ENCODE results near the gene COL27A1. TPM values are rescaled to one million over a fixed set of nuclear protein-coding genes. Genes with fewer than 3 reads are reported as not detected.

The COL27A1 gene
- total RNA-seq, 2 experiments from 2014 or later = 8.9 to 9.1 TPM

DNA sequence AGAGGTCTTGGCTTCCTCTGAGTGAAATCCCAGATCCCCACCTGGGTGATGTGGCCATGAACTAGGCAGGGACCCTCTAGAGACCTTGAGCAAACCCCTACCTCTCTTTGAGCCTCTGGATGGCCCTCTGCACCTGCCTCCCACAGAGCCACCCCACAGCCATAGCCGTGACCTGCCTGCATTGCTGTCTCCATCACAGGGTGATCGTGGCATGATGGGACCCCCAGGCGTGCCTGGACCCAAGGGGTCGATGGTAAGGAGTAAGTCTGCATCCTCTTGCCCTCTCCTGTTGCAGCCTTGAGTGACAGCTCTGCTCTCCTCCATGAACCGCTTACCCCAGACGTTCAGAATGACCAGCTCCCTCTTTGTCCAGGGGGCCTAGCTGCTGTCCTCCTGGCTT lies 97.1 kb downstream of the COL27A1 start:
- no peak for DNase-seq
- no peaks in the 10 kb centered on the region for H3K36me3 Mint-ChIP-seq (ENCODE audit: low read depth)
- ChIA-PET POLR2A (no interaction called here), CTCF (interaction anchor here (1.0 kb wide), 1 partner anchor 194 kb away, joined by 3 read pairs; no protein-coding TSS in a partner anchor)
- H3K4me3 Mint-ChIP-seq = no peak overlapping the region
- no peaks in the 10 kb centered on the region for H3K4me1 Mint-ChIP-seq
- no peak overlapping the region for H3K27ac Mint-ChIP-seq
- H3K27me3 Mint-ChIP-seq = no peaks in the 10 kb centered on the region
- no peak for ATAC-seq
- H3K9me3 Mint-ChIP-seq (ENCODE audit: low read depth) = no peaks in the 10 kb centered on the region
- intact Hi-C loops (cut with DNase I, micrococcal nuclease) = no loop called here

DNA sequence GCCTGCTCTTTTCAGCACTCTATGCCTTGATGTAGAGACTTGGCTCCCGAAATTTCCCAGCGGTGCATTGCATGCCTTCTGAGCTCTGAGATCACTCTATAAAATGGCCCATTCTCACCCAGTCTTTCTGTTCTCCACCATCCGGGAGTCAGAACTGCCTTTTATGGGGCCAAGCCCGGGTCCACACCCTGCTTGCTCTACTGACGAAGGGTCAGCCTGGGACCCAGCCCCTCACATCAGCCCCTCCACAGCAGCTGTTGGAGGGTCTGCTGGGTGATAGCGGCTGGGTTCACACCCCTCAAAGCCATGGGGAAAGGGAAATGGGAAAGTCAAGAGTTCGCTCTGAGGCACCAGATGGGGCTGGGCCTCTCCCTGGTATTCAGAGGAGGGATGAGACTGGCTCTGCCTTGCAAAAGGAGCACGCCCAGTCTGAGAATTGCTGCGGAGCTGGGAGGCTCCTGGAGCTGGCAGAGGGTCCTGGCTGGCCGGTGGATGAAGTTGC lies 101.5 kb downstream of the COL27A1 start:
- no peak overlapping the region for H3K4me3 Mint-ChIP-seq
- H3K9me3 Mint-ChIP-seq (ENCODE audit: low read depth) = no peaks in the 10 kb centered on the region
- ATAC-seq (no peak), DNase-seq (no peak)
- ChIA-PET POLR2A (no interaction called here), CTCF (interaction anchor here (0.7 to 1.0 kb wide), 2 partner anchors 70 to 102 kb away, joined by 3 to 4 read pairs; no protein-coding TSS in a partner anchor)
- H3K4me1 Mint-ChIP-seq = no peaks in the 10 kb centered on the region
- no peaks in the 10 kb centered on the region for H3K36me3 Mint-ChIP-seq (ENCODE audit: low read depth)
- no peaks in the 10 kb centered on the region for H3K27me3 Mint-ChIP-seq
- no peak overlapping the region for H3K27ac Mint-ChIP-seq
- intact Hi-C loops (cut with DNase I, micrococcal nuclease) = no loop called here

DNA sequence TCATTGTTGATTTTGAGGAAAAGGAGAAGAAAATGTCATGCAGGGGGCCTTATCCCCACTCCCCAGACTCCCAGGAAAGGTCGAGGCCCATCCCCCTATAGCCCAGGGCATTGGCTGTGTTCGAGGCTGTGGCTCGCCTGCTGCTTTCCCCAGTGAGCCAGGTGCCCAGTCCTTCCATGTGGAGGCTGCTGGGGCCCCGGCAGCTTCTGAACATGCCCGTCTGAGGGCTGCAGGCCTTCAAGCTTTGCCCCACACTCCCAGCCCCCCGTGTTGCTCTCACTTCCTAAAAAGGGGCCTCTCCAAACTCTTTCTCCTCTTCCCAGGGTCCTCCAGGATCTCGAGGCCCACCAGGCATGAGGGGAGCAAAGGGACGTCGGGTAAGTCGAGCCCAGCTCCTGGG lies 102.9 kb downstream of the COL27A1 start:
- intact Hi-C loops (cut with DNase I, micrococcal nuclease) = no loop called here
- no peaks in the 10 kb centered on the region for H3K36me3 Mint-ChIP-seq (ENCODE audit: low read depth)
- no peak overlapping the region for H3K27ac Mint-ChIP-seq
- H3K4me1 Mint-ChIP-seq = no peaks in the 10 kb centered on the region
- no peak for DNase-seq
- POLR2A ChIA-PET = no interaction called here
- CTCF ChIA-PET = no interaction called here
- no peaks in the 10 kb centered on the region for H3K9me3 Mint-ChIP-seq (ENCODE audit: low read depth)
- no peak overlapping the region for H3K4me3 Mint-ChIP-seq
- H3K27me3 Mint-ChIP-seq = no peaks in the 10 kb centered on the region
- no peak for ATAC-seq

DNA sequence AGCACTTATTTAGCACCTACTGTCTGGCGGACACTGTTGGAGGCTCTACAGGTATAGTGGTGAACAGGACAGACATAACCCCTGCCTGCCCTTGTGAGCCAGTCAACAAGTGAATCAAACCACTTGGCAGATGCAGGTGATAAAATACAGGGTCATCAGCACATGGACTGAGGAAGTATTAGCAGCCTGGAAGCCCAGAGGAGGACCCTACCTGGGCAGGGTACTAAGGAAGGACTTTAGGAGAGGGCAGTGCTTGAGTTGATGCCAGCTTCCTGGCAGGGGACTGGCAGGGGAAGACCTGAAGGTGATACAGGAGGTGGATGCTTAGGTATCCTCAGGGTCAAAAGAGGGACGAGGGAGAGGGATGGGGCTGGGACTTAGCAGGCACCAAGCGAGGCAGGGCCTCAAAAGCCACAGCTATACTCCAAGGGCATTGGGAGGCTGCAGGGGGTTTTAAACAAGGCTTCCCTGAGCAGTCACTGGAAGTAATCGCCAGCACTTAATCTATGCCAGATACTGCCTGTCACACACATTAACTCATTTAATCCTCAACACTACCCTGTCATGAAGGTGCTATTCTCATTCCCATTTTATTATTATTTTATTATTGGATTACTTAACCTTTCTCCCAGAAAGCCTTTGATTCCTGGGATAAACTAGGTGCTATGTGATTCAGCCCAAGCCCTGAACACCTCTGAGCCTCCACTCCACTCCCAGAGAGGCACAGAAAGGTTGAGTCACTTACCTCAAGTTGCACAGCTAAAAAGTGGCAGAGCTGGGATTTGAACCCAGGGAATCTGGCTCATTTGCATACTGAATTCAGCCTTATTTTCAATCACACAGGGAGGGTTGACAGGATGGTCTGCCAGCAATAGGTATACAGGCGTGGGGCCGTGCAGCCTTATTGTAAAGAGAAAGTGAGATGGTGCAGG lies 103.8 kb downstream of the COL27A1 start:
- Mint-ChIP-seq H3K36me3 (ENCODE audit: low read depth) (no peaks in the 10 kb centered on the region), H3K9me3 (ENCODE audit: low read depth) (no peaks in the 10 kb centered on the region), H3K4me3 (no peak overlapping the region), H3K27ac (no peak overlapping the region), H3K27me3 (no peaks in the 10 kb centered on the region), H3K4me1 (no peaks in the 10 kb centered on the region)
- ChIA-PET CTCF (interaction anchor here (0.6 kb wide), 1 partner anchor 499 kb away, joined by 4 read pairs; no protein-coding TSS in a partner anchor), POLR2A (no interaction called here)
- no peak for ATAC-seq
- no peak for DNase-seq
- intact Hi-C loops (cut with DNase I, micrococcal nuclease) = no loop called here

DNA sequence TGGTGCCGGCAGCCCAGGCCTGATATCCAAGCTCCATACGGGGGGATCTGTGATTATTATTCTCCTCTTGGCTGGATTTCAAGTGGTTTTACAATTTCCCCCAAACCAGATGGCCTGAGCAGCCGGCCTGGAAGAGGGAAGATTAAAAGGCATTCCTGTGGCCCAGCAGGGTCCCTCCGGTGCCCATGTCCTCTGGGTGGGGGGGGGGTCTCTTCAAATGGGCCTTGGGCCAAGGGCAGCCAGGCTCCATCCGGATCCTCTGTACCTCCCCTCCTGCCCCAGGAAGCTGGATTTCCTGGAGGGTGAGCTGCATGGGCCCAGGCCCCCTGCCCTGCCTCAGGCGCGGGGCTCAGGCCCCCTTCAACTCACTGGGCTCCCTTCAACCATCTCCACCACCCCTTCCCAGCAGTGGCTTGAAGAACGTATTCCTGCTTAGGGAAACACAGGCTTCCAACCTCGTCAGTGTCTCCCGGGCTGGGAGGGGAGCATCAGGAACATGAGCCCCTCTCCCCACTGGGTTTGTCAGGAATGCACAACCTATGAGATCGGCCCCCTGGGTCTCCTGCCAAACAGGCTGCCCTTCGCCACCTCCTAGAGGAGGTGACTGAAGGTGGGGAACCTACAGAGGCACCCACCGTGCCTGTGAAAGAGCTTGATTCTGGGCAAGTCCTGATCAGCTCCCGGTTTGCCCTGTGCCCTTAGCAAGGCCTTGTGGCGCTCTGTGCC lies 104.6 kb downstream of the COL27A1 start:
- Mint-ChIP-seq H3K4me1 (no peaks in the 10 kb centered on the region), H3K9me3 (ENCODE audit: low read depth) (no peaks in the 10 kb centered on the region), H3K27ac (no peak overlapping the region), H3K4me3 (no peak overlapping the region), H3K36me3 (ENCODE audit: low read depth) (no peaks in the 10 kb centered on the region), H3K27me3 (no peaks in the 10 kb centered on the region)
- POLR2A ChIA-PET = no interaction called here
- CTCF ChIA-PET = interaction anchor here (0.6 kb wide), 1 partner anchor 500 kb away, joined by 4 read pairs; no protein-coding TSS in a partner anchor
- ATAC-seq (no peak), DNase-seq (no peak)
- intact Hi-C loops (cut with DNase I, micrococcal nuclease) = no loop called here

DNA sequence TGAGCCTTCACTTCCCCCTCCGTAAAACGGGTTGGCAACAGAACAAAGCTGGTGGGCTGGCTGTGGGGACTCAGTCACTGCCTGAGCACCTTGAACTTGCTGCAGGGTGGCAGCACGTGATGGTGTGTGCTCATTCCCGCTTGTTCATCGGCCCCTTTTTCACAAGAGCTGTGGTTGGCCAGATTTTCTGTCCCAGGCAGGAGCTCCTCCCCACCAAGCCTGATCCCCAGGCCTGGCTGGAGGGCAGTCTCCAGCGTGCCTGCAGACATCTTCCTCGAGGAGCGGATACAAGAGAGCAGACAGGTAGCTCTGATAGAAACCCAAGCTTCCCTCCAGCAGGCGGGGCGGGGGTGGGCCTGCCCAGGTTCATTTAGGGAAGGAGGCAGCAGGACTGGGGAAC lies 105.7 kb downstream of the COL27A1 start:
- no peaks in the 10 kb centered on the region for H3K36me3 Mint-ChIP-seq (ENCODE audit: low read depth)
- ATAC-seq (no peak), DNase-seq (no peak)
- no peak overlapping the region for H3K27ac Mint-ChIP-seq
- no peak overlapping the region for H3K4me3 Mint-ChIP-seq
- ChIA-PET POLR2A (no interaction called here), CTCF (interaction anchor here (1.2 to 1.5 kb wide), 2 partner anchors 30 to 106 kb away, joined by 4 read pairs; partner anchors contain the start of gene COL27A1)
- no peaks in the 10 kb centered on the region for H3K27me3 Mint-ChIP-seq
- no peaks in the 10 kb centered on the region for H3K9me3 Mint-ChIP-seq (ENCODE audit: low read depth)
- H3K4me1 Mint-ChIP-seq = no peaks in the 10 kb centered on the region
- intact Hi-C loops (cut with DNase I, micrococcal nuclease) = no loop called here

DNA sequence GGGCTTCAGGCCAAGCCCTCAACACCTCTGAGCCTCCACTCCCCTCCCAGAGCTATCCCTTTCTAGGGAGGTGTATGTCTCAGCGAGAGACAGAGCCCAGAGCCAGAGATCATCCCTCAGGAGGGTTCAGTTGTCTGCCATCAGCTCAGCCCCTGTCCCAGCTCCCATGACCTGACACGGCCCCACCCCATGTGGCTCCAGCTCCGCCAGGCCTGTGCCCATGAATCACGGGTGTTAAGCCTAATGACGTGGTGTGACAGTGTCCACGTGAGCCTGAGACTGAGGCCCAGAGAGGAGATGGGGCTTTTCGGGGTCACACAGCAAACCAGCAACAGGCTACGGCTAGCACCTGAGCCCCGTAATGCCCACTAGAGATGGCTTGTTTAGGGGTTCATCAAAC lies 106.7 kb downstream of the COL27A1 start:
- Mint-ChIP-seq H3K4me1 (no peaks in the 10 kb centered on the region), H3K4me3 (no peak overlapping the region), H3K27me3 (no peaks in the 10 kb centered on the region), H3K27ac (no peak overlapping the region), H3K36me3 (ENCODE audit: low read depth) (no peaks in the 10 kb centered on the region), H3K9me3 (ENCODE audit: low read depth) (no peaks in the 10 kb centered on the region)
- ChIA-PET POLR2A (no interaction called here), CTCF (interaction anchor here (1.2 to 1.5 kb wide), 2 partner anchors 29 to 107 kb away, joined by 4 read pairs; partner anchors contain the start of gene COL27A1)
- DNase-seq (no peak), ATAC-seq (no peak)
- intact Hi-C loops (cut with DNase I, micrococcal nuclease) = no loop called here

DNA sequence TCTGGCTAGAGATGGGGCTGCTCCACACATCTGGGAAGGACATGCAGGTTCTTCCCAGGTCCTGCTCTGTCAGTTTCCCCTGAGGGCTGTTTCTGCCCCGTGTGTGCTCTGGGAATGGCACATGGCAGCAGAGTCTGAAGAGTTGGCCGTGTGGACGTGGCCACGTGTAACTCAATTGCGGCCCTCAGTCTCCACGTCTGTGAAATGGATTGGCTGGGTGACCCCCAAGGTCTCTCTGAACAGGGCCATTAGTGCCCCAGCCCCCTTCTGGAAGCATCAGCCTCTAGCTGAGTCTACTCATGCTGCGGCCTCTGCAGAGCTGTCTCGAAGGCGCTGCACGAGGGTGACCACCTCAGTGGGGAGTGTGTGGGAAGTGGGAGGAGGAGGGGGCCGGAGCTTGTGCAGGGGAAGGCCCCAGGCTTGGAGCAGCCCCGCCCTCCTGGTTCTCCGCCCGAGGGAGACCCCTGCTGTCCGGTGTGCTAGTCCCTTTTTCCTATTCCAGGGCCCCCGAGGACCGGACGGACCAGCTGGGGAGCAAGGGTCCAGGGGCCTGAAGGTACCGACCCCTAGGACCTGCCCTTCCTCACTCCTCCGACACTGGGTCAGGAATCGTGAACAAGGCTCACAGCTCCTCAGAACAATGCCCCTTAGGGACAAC lies 108.6 kb downstream of the COL27A1 start:
- H3K4me1 Mint-ChIP-seq = no peaks in the 10 kb centered on the region
- intact Hi-C loops (cut with DNase I, micrococcal nuclease) = no loop called here
- H3K36me3 Mint-ChIP-seq (ENCODE audit: low read depth) = no peaks in the 10 kb centered on the region
- DNase-seq (peak; percentile 13), ATAC-seq (no peak)
- ChIA-PET POLR2A (no interaction called here), CTCF (interaction anchor here (0.6 kb wide), 1 partner anchor 76 kb away, joined by 3 read pairs; no protein-coding TSS in a partner anchor)
- H3K4me3 Mint-ChIP-seq = no peak overlapping the region
- no peaks in the 10 kb centered on the region for H3K27me3 Mint-ChIP-seq
- no peaks in the 10 kb centered on the region for H3K9me3 Mint-ChIP-seq (ENCODE audit: low read depth)
- no peak overlapping the region for H3K27ac Mint-ChIP-seq

DNA sequence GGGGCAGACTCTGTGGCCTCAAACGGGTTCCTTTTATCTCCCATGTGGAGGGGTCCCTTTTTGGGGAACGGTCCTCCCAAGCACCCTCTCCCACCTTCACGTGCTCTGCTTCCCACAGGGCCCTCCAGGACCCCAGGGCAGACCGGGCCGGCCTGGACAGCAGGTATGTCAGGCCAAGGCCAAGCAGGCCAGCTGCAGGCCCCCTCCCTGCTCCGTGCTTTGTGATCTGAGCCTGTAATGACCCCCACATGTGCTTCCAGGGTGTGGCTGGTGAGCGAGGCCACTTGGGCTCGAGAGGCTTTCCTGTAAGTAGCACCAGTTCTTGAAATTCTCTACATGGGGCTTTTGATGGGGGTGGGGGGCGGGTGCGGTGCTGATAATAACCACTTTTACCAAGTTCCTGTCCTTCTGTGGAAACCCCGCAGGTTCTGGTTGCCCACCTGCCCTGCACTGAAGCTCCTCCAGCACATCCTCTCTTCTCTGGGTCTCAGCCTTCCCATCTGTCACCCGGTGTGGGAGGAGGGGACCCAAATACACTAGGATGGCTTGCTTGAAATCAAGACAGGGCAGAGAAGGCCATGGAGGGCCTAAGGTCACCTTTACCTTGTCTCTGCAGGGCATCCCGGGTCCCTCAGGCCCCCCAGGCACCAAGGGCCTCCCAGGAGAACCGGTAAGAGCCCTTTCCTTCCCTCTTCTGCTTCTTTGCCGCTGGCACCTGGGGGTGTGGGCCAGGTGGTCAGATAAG lies 109.6 kb downstream of the COL27A1 start:
- POLR2A ChIA-PET = interaction anchor here (0.5 kb wide), 1 partner anchor 121 kb away, joined by 3 read pairs; no protein-coding TSS in a partner anchor
- intact Hi-C loops (cut with DNase I, micrococcal nuclease) = no loop called here
- H3K36me3 Mint-ChIP-seq (ENCODE audit: low read depth) = no peaks in the 10 kb centered on the region
- no peak for ATAC-seq
- no peak for DNase-seq
- no peaks in the 10 kb centered on the region for H3K27me3 Mint-ChIP-seq
- CTCF ChIA-PET = interaction anchor here (0.6 kb wide), 1 partner anchor 75 kb away, joined by 3 read pairs; no protein-coding TSS in a partner anchor
- H3K27ac Mint-ChIP-seq = no peak overlapping the region
- H3K9me3 Mint-ChIP-seq (ENCODE audit: low read depth) = no peaks in the 10 kb centered on the region
- no peaks in the 10 kb centered on the region for H3K4me1 Mint-ChIP-seq
- no peak overlapping the region for H3K4me3 Mint-ChIP-seq

DNA sequence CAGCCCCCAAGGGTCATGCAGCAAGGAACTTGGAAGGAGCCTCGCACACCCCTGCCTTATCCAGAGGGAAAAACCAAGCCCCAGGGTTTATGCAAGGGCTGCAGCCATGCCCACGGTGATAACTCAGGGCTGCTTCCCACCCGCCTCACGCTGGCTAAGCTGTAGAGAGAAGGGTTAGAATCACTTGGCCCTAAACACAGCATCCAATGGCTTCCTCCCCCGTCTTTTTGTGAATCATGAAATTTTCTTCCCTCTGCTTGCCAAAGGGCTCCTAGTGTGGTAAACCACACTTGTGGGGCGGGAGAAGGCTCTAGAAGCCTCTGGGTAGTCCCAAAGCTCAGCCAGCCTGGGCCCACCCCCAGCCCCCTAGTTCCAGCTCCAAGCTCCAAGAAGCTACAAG lies 111.6 kb downstream of the COL27A1 start:
- ATAC-seq (no peak), DNase-seq (no peak)
- POLR2A ChIA-PET = no interaction called here
- Mint-ChIP-seq H3K27ac (no peak overlapping the region), H3K36me3 (ENCODE audit: low read depth) (no peaks in the 10 kb centered on the region), H3K4me3 (no peak overlapping the region), H3K9me3 (ENCODE audit: low read depth) (no peaks in the 10 kb centered on the region), H3K27me3 (no peaks in the 10 kb centered on the region), H3K4me1 (no peaks in the 10 kb centered on the region)
- intact Hi-C loops (cut with DNase I, micrococcal nuclease) = no loop called here
- CTCF ChIA-PET = interaction anchor here (0.6 to 1.0 kb wide), 3 partner anchors 65 to 812 kb away, joined by 3 to 6 read pairs (median 5); no protein-coding TSS in a partner anchor

DNA sequence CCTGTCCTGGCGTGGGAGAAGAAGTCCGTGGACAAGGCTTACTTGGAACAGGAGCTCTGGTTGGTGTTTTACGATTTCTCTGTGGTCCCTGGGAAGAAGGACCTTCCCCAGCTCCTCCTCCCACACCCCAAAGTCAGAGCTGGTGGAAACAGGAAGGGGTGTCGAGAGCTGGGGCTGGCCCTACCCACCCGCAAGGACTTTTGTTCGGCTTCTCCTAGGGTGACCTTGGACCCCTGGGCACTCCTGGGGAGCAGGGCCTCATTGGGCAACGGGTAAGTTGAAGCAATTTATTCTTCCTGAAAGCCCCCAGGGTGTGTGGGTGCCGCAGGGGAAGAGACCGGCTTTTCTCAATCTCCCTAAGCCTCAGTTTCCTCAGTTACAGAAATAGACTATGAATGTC lies 113.7 kb downstream of the COL27A1 start:
- CTCF ChIA-PET = no interaction called here

More for the DNA sequence above, 113.7 kb downstream of the COL27A1 start:
- Mint-ChIP-seq H3K27ac (no peak overlapping the region), H3K36me3 (ENCODE audit: low read depth) (no peaks in the 10 kb centered on the region), H3K4me3 (no peak overlapping the region), H3K27me3 (no peaks in the 10 kb centered on the region), H3K4me1 (no peaks in the 10 kb centered on the region), H3K9me3 (ENCODE audit: low read depth) (no peaks in the 10 kb centered on the region)
- ATAC-seq = no peak
- intact Hi-C loops (cut with DNase I, micrococcal nuclease) = no loop called here
- POLR2A ChIA-PET = no interaction called here
- no peak for DNase-seq
